ENCODE data around the gene GSTO2. TPM values are rescaled to one million over a fixed set of nuclear protein-coding genes. Genes with fewer than 3 reads are reported as not detected.
A peak's percentile ranks its signal among the peaks of the same experiment; 100 is the strongest.

The GSTO2 gene
- total and polyA plus RNA-seq, 8 donors: 9.5 to 33.6 (median 29.1) TPM

DNA sequence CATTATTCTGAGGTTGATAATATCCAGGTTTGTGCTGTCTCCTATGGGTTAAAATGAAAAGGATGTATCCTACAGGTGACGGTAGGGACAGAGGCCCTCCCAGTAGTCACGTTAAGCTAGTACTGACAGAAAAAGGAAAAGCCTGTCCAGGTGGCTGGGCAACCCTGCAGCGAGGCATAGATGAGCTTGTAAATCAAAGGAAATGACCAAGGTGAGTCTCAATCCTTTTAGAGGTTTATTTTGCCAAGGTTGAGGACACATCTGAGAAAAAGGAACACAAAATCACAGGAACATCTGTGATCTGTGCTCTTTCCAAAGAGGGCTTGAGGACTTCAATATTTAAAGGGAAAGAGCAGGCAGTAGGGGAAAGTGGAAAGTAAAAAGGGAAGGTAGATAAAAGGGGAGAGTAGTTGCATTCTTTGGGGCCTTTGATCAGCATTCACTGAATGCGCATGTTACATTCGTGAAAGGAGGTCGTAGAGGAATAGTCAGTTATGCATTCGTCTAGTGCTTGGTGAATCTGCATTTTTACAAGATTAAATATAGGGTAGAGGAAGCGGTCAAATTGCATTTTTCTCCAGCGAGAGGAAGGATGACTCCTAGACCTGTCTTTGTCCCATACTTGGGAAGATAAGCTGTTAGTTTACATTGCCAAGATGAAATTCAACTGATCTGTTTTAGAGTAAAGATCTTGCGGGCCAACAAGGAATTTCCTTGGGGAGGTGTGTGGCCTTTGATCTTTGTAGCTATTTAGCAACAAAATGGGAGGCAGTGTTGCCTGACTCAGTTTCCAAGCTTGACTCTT, 15.2 kb upstream of the GSTO2 start:
- ATAC-seq (no peak), DNase-seq (no peak)
- Histone ChIP-seq H3K4me3 (peak overlapping the region; percentile 86 to 95), H3K36me3 (peaks cover 0 to 18% of the 10 kb centered on the region in 2 donors), H3K27ac (peak overlapping the region; percentile 97 to 99), H3K4me1 (peaks cover 20 to 42% of the 10 kb centered on the region in 2 donors), H3K9me3 (no peaks in the 10 kb centered on the region), H3K27me3 (no peaks in the 10 kb centered on the region)
- intact Hi-C loops (cut with DNase I): no loop called here
- TF ChIP-seq, protein P1, sequence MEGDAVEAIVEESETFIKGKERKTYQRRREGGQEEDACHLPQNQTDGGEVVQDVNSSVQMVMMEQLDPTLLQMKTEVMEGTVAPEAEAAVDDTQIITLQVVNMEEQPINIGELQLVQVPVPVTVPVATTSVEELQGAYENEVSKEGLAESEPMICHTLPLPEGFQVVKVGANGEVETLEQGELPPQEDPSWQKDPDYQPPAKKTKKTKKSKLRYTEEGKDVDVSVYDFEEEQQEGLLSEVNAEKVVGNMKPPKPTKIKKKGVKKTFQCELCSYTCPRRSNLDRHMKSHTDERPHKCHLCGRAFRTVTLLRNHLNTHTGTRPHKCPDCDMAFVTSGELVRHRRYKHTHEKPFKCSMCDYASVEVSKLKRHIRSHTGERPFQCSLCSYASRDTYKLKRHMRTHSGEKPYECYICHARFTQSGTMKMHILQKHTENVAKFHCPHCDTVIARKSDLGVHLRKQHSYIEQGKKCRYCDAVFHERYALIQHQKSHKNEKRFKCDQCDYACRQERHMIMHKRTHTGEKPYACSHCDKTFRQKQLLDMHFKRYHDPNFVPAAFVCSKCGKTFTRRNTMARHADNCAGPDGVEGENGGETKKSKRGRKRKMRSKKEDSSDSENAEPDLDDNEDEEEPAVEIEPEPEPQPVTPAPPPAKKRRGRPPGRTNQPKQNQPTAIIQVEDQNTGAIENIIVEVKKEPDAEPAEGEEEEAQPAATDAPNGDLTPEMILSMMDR (IDR thresholded peaks at IDR 0.05): no peak

DNA sequence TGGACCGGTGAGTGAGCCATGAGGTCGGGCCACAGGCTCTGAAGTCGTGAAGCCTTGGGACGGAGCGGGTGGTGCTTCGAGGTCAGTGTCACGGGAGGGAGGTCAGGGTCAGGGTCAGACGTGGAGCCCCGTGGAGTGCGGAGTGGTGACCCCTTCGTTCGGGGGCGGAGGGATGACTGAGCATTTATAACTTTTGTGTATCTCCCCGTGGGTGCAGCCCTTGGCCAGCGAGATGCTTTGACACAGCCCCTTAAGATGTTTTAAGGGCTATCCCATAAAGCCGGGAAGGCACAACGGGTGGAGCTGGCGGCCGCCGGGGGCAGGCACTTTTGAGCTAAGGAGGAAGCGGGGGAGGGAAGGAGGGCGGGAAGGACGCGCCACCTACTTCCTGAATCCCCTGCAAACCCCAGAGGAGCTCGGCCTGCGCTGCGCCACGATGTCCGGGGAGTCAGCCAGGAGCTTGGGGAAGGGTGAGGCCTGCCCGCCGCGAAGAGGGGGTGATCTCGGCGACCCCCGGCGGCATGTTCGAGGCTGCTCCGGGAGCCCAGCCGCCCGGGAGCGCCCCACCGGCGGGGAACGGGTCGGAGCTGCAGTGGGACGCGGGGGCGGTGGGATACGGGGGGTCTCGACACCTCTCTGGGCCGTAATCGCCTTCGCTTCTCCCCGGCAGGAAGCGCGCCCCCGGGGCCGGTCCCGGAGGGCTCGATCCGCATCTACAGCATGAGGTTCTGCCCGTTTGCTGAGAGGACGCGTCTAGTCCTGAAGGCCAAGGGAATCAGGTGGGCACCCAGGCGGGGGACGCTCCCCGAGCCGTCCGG, 14.3 kb upstream of the GSTO2 start, which contains the start of gene GSTO1:
GSTO1 (plus strand) TSS at position 400 of the 818 bp plus-strand sequence; CDS start at position 437, 37 bp downstream.
- Histone ChIP-seq H3K4me1 (peaks cover 20 to 51% of the 10 kb centered on the region in 2 donors), H3K27ac (peak within 1 kb of the TSS; percentile 97 to 99), H3K9me3 (no peaks in the 10 kb centered on the region), H3K36me3 (peaks cover 0 to 25% of the 10 kb centered on the region in 2 donors), H3K4me3 (peak within 1 kb of the TSS; percentile 86 to 95), H3K27me3 (no peaks in the 10 kb centered on the region)
- TF ChIP-seq, protein P1 (IDR thresholded peaks at IDR 0.05): no peak
- intact Hi-C loops (cut with DNase I): no loop called here
- ATAC-seq (peak; percentile 90), DNase-seq (peak; percentile 65 to 96 (median 84))

DNA sequence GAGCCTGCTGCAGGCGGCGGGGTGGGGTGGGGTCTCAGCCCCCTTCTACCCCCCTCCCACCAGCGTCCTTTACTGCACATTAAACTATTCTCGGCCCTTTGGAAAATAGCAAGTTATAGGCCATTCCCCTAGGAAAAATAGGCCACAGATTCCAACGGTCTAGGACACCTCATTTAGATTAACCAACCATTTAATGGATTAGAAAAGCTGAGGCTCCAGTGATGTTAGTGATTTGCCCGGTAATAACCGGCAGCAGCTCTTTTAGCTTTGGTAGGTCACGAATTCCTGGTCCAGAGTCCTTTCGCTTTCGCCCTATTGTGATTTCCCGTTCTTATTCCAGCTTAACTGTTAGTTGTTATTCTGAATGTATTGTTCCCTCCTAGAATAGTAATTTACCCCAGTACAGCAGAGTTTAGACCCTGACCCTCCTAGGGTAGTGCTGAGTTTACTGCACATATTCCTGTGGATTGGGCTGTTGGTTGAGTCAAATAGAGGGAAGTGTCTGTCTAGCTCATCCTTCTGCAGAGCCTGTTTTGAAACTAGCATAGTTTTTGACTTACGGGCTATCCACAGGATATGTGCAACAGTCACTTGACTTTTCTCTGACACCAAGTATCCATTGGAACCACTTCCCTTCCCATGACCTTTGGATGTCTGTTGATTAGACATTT, 13.5 kb upstream of the GSTO2 start:
- intact Hi-C loops (cut with DNase I): no loop called here
- Histone ChIP-seq H3K27ac (peak overlapping the region; percentile 97 to 99), H3K4me3 (peak overlapping the region; percentile 86 to 95), H3K9me3 (no peaks in the 10 kb centered on the region), H3K27me3 (no peaks in the 10 kb centered on the region), H3K36me3 (peaks cover 0 to 32% of the 10 kb centered on the region in 2 donors), H3K4me1 (peaks cover 20 to 59% of the 10 kb centered on the region in 2 donors)
- TF ChIP-seq, protein P1 (IDR thresholded peaks at IDR 0.05): no peak
- peak; percentile 68 for ATAC-seq
- DNase-seq: peak in 2 of 4 donors; percentile 33 to 40

DNA sequence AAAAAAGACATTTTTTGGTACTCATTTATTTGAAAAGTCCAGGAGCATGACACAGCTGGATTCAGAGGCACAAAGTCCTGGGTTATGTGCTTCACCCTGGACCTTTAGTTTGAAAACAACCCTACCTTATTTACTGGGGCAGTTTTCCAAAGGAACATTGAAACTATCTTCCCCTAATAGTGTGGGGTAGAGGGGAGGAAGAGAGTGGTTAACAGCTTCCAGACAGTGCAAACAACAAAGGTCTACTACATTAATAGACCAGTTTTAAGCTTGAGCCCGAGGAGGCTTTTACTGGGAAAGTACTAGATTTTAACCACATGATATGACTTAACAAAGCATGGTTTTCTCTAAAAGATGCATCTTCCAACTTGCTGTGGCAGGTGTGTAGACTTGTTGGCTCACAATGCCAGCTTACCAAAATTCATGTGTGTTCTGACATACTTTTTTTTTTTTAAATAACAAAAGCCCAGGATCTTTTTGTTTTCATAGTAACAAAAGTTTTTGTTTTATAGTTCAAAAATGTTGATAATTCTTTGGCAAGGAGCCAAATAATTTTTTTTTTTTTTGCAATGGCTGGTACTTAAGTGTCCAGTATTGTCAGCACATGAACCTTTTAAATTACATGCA, 12.5 kb upstream of the GSTO2 start:
- intact Hi-C loops (cut with DNase I): no loop called here
- TF ChIP-seq, protein P1 (IDR thresholded peaks at IDR 0.05): no peak
- Histone ChIP-seq H3K9me3 (no peaks in the 10 kb centered on the region), H3K4me1 (peaks cover 20 to 69% of the 10 kb centered on the region in 2 donors), H3K27ac (peak overlapping the region; percentile 97 to 99), H3K36me3 (peaks cover 0 to 40% of the 10 kb centered on the region in 2 donors), H3K4me3 (peak overlapping the region in 1 of 2 donors; percentile 86), H3K27me3 (no peaks in the 10 kb centered on the region)
- no peak for DNase-seq
- ATAC-seq: no peak

Data from left lung (tissue), 10 donors.